GM15510 (cell line): ENCODE data around the gene ADIPOR1.

Experiments used
- POLR2A ChIP-seq: IDR thresholded peaks from 3 replicates; pipeline ENCODE4 v1.6.1; 2011; ENCODE audit warnings: borderline replicate concordance; ENCODE audit not compliant: insufficient read length; ENCODE audit errors: extremely low read depth

Gene ADIPOR1

DNA sequence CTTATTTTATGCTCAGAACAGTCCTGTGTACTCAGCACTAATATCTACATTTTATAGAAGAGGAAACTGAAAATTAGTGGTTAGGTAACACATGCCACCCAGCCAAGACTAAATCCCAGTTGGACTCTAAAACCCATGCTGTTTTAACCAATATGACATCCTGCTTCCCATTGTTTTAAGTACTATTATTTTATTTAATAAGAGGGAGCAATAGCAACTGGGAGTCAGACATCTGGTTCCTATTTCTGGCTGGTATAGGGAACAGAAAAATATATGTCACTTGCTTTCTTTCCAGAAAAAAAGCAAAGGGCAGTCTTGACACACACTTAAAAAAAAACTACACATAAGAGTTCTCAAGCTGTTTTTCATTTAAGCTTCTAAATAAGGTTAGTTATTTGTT is 43.0 kb downstream of the ADIPOR1 start:
- no peak for TF ChIP-seq POLR2A

- TF ChIP-seq POLR2A, result no peak
Observed at GRCh38 chr1:202909494-202909893, 48.6 kb downstream of the ADIPOR1 start.

GRCh38 chr1:202908998-202909397 is 49.1 kb downstream of the ADIPOR1 start:
- TF ChIP-seq POLR2A, result no peak

DNA sequence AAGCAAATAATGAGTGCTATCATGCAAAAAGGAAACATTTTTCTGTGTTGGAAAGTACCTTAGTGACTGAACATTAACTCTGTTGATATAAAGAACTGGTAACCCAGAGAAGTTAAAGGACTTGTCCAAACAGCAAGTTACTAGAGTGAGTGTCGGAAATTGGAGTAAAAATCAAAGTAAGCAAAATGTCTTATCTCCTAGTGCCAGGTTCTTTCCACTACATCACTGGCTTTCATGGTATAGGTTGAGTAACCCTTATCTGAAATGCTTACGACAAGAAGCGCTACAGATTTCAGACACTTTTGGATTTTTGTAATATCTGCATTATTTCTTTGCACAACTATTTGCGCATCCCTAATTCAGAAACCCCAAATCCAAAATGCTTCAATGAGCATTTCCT is 52.8 kb downstream of the ADIPOR1 start:
- no peak for TF ChIP-seq POLR2A

DNA sequence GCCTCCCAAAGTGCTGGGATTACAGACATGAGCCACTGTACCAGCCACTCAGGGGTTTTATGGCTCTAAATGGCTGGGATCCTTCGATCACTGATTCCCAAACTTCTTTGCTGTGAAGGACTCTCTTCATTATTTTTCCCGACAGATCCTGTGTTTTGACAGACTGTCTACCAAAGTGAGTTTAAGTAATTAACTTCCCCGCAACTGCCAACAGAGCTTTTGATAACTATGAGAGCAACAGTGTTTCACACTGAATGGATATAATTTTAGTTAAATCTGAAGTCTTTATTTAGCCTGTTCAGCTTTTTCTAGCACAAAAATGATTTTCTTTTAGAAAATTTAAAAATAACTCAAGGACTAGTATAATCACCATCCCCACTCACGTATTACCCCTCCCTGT is 56.6 kb downstream of the ADIPOR1 start:
- no peak for TF ChIP-seq POLR2A

DNA sequence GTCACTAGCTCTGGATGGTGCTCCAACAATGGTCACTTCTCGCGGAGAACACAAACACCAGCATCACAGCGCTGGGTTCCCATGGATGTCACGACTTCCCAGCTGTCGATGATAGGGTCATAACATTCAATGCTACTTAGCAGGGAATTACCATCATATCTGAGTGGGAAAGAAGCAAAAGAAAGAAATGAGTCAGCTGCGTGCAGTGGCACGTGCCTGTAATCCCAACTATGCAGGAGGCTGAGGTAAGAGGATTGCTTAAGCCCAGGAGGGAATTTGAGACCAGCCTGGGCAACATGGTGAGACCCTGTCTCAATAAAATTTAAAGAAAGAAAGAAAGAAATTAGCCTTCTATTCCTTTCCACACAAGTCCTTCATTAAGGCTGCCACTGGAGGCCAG is 65.6 kb downstream of the ADIPOR1 start:
- no peak for TF ChIP-seq POLR2A
